ENCODE results near the gene SDC4.

Gene SDC4

GRCh38 chr20:45288376-45288775 is 59.8 kb downstream of the SDC4 start:
- no peak for DNase-seq
- H3K27me3 ChIP-seq (replicated peaks): no peaks in the 10 kb centered on the region
- TF ChIP-seq CTCF (IDR thresholded peaks at IDR 0.05; ENCODE audit: low read depth, low read length, missing control alignments): no peak
- in situ Hi-C loops (cut with HindIII; ENCODE audit: low pct_ligation_motif_present, low sequenced_read_pairs): no loop called here
- no peaks in the 10 kb centered on the region for H3K36me3 ChIP-seq (replicated peaks)
- no peak overlapping the region for H3K27ac ChIP-seq
- H3K4me3 ChIP-seq (ENCODE audit: low read depth, low read length): no peak overlapping the region

GRCh38 chr20:45283551-45284057 is 64.6 kb downstream of the SDC4 start:
- no peak for DNase-seq
- in situ Hi-C loops (cut with HindIII; ENCODE audit: low pct_ligation_motif_present, low sequenced_read_pairs): no loop called here
- no peaks in the 10 kb centered on the region for H3K27me3 ChIP-seq (replicated peaks)
- no peaks in the 10 kb centered on the region for H3K36me3 ChIP-seq (replicated peaks)
- H3K27ac ChIP-seq: no peak overlapping the region
- H3K4me3 ChIP-seq (ENCODE audit: low read depth, low read length): no peak overlapping the region
- no peak for TF ChIP-seq CTCF (IDR thresholded peaks at IDR 0.05; ENCODE audit: low read depth, low read length, missing control alignments)

- Histone ChIP-seq H3K27ac (no peak overlapping the region), H3K27me3 (replicated peaks) (no peaks in the 10 kb centered on the region), H3K4me3 (ENCODE audit: low read depth, low read length) (no peak overlapping the region), H3K36me3 (replicated peaks) (no peaks in the 10 kb centered on the region)
- in situ Hi-C loops (cut with HindIII; ENCODE audit: low pct_ligation_motif_present, low sequenced_read_pairs): no loop called here
- no peak for TF ChIP-seq CTCF (IDR thresholded peaks at IDR 0.05; ENCODE audit: low read depth, low read length, missing control alignments)
- no peak for DNase-seq
Observed at GRCh38 chr20:45282700-45283550, 65.3 kb downstream of the SDC4 start.

- DNase-seq: no peak
- no peaks in the 10 kb centered on the region for H3K36me3 ChIP-seq (replicated peaks)
- in situ Hi-C loops (cut with HindIII; ENCODE audit: low pct_ligation_motif_present, low sequenced_read_pairs): no loop called here
- no peaks in the 10 kb centered on the region for H3K27me3 ChIP-seq (replicated peaks)
- H3K4me3 ChIP-seq (ENCODE audit: low read depth, low read length): no peak overlapping the region
- H3K27ac ChIP-seq: no peak overlapping the region
- no peak for TF ChIP-seq CTCF (IDR thresholded peaks at IDR 0.05; ENCODE audit: low read depth, low read length, missing control alignments)
Observed at GRCh38 chr20:45279992-45280391, 68.2 kb downstream of the SDC4 start.

GRCh38 chr20:45275338-45275737 is 72.9 kb downstream of the SDC4 start:
- H3K36me3 ChIP-seq (replicated peaks): no peaks in the 10 kb centered on the region
- no peak for TF ChIP-seq CTCF (IDR thresholded peaks at IDR 0.05; ENCODE audit: low read depth, low read length, missing control alignments)
- no peak for DNase-seq
- no peak overlapping the region for H3K27ac ChIP-seq
- H3K4me3 ChIP-seq (ENCODE audit: low read depth, low read length): no peak overlapping the region
- no peaks in the 10 kb centered on the region for H3K27me3 ChIP-seq (replicated peaks)
- in situ Hi-C loops (cut with HindIII; ENCODE audit: low pct_ligation_motif_present, low sequenced_read_pairs): no loop called here
